ENCODE data around the gene SH3BP5. TPM values are rescaled to one million over a fixed set of nuclear protein-coding genes. Genes with fewer than 3 reads are reported as not detected.

Gene SH3BP5
- total RNA-seq, 2 donors from 2014 or later = 5.5 to 9.3 TPM

GRCh38 chr3:15214758-15215157, 117.6 kb downstream of the SH3BP5 start:
- TF ChIP-seq CTCF (IDR thresholded peaks at IDR 0.05) = no peak
- no peaks in the 10 kb centered on the region for H3K36me3 ChIP-seq
- no peaks in the 10 kb centered on the region for H3K4me1 ChIP-seq
- intact Hi-C loops (cut with DNase I) = no loop called here
- H3K27ac ChIP-seq = no peak overlapping the region
- no peak overlapping the region for H3K9ac ChIP-seq (ENCODE audit: low read depth in 2 of 2, low read length in 2 of 2)
- no peaks in the 10 kb centered on the region for H3K9me3 ChIP-seq
- no peak for DNase-seq
- H3K4me3 ChIP-seq = no peak overlapping the region
- H3K27me3 ChIP-seq = no peaks in the 10 kb centered on the region

GRCh38 chr3:15211937-15212336, 120.4 kb downstream of the SH3BP5 start:
- Histone ChIP-seq H3K9ac (ENCODE audit: low read depth in 2 of 2, low read length in 2 of 2) (no peak overlapping the region), H3K4me3 (no peak overlapping the region), H3K9me3 (no peaks in the 10 kb centered on the region), H3K4me1 (peaks cover 5% of the 10 kb centered on the region), H3K36me3 (no peaks in the 10 kb centered on the region), H3K27me3 (no peaks in the 10 kb centered on the region), H3K27ac (no peak overlapping the region)
- TF ChIP-seq CTCF (IDR thresholded peaks at IDR 0.05) = no peak
- intact Hi-C loops (cut with DNase I) = no loop called here
- DNase-seq = no peak

- Histone ChIP-seq H3K36me3 (no peaks in the 10 kb centered on the region), H3K4me3 (peak overlapping the region; percentile 95), H3K27ac (no peak overlapping the region), H3K27me3 (no peaks in the 10 kb centered on the region), H3K4me1 (peaks cover 5% of the 10 kb centered on the region), H3K9me3 (no peaks in the 10 kb centered on the region), H3K9ac (ENCODE audit: low read depth in 2 of 2, low read length in 2 of 2) (peak overlapping the region in 1 of 2 donors; percentile 5)
- TF ChIP-seq CTCF (IDR thresholded peaks at IDR 0.05) = no peak
- intact Hi-C loops (cut with DNase I) = no loop called here
- no peak for DNase-seq
Observed at GRCh38 chr3:15207836-15208504, 124.4 kb downstream of the SH3BP5 start.

GRCh38 chr3:15206662-15207576, 125.5 kb downstream of the SH3BP5 start:
- peak overlapping the region; percentile 95 for H3K4me3 ChIP-seq
- no peak for TF ChIP-seq CTCF (IDR thresholded peaks at IDR 0.05)
- intact Hi-C loops (cut with DNase I) = no loop called here
- H3K36me3 ChIP-seq = no peaks in the 10 kb centered on the region
- H3K9ac ChIP-seq (ENCODE audit: low read depth in 2 of 2, low read length in 2 of 2) = peak overlapping the region; percentile 92 to 96
- peak; percentile 47 for DNase-seq
- no peaks in the 10 kb centered on the region for H3K27me3 ChIP-seq
- peaks cover 5% of the 10 kb centered on the region for H3K4me1 ChIP-seq
- H3K27ac ChIP-seq = peak overlapping the region; percentile 99
- H3K9me3 ChIP-seq = no peaks in the 10 kb centered on the region

GRCh38 chr3:15205934-15206661, 126.3 kb downstream of the SH3BP5 start, which contains the start of gene CAPN7:
Gene CAPN7, plus strand, starts transcription at chr3:15206246. Its CDS starts 250 bp downstream, at chr3:15206496.
- Histone ChIP-seq H3K4me1 (peaks cover 5% of the 10 kb centered on the region), H3K9ac (ENCODE audit: low read depth in 2 of 2, low read length in 2 of 2) (peak within 1 kb of the TSS; percentile 92 to 96), H3K36me3 (no peaks in the 10 kb centered on the region), H3K27me3 (no peaks in the 10 kb centered on the region), H3K9me3 (no peaks in the 10 kb centered on the region), H3K27ac (peak within 1 kb of the TSS; percentile 99), H3K4me3 (peak within 1 kb of the TSS; percentile 95)
- TF ChIP-seq CTCF (IDR thresholded peaks at IDR 0.05) = no peak
- intact Hi-C loops (cut with DNase I) = no loop called here
- DNase-seq = peak; percentile 94
